H1 (cell line): ENCODE measurements around the gene ITGAV. TPM values are rescaled to one million over a fixed set of nuclear protein-coding genes. Genes with fewer than 3 reads are reported as not detected.

Experiments
- CTCF ChIA-PET: fragments of 300-600 bp; sonication (Branson Sonifier 250); formaldehyde crosslinking; loops from one replicate; lab custom pipeline; 2021; ENCODE audit not compliant: partially characterized antibody; lab: Charles Lee
- POLR2A ChIA-PET: fragments of 300-600 bp; sonication (Branson Sonifier 250); formaldehyde crosslinking; loops from one replicate; lab custom pipeline; 2021; ENCODE audit warnings: inconsistent platforms; ENCODE audit not compliant: partially characterized antibody; lab: Charles Lee
- DNase-seq, 2 experiments: peaks; one replicate each; pipeline versions ENCODE4 v3.0.0 to v3.0.0-alpha.2; 2010 to 2022; ENCODE audit warnings: low spot score in 2 of 2, low read depth in 1 of 2, mixed read lengths in 1 of 2
- FAIRE-seq: peaks from 2 replicates; lab custom pipeline; 2011; peaks lifted over from hg19 to GRCh38; lab: Jason Lieb, UNC
- H2AFZ ChIP-seq: 2 replicates; pipeline ENCODE4 v1.8.1; 2012; ENCODE audit warnings: low read length, inconsistent platforms
- H2AK5ac ChIP-seq: 2 replicates; pipeline ENCODE4 v1.6.1; 2013; ENCODE audit warnings: low read depth, low read length
- H2BK120ac ChIP-seq: replicated peaks from 2 replicates; pipeline ENCODE3; 2013; ENCODE audit warnings: low read depth, low read length, inconsistent platforms
- H2BK12ac ChIP-seq: 2 replicates; pipeline ENCODE4 v1.6.1; 2013; ENCODE audit warnings: low read depth, low read length
- H2BK15ac ChIP-seq: 2 replicates; pipeline ENCODE4 v1.6.1; 2013; ENCODE audit warnings: low read length
- H2BK20ac ChIP-seq: 2 replicates; pipeline ENCODE4 v1.6.1; 2013; ENCODE audit warnings: low read length
- H2BK5ac ChIP-seq: 2 replicates; pipeline ENCODE4 v1.6.1; 2013; ENCODE audit warnings: low read depth, low read length
- H3K14ac ChIP-seq: 2 replicates; pipeline ENCODE4 v1.6.1; 2013; ENCODE audit warnings: inconsistent platforms; ENCODE audit not compliant: insufficient read length
- H3K18ac ChIP-seq: 2 replicates; pipeline ENCODE4 v1.6.1; 2013; ENCODE audit warnings: low read length; ENCODE audit errors: extremely low read depth
- H3K23ac ChIP-seq: 2 replicates; pipeline ENCODE4 v1.6.1; 2013; ENCODE audit warnings: inconsistent platforms; ENCODE audit not compliant: insufficient read length
- H3K23me2 ChIP-seq: 2 replicates; pipeline ENCODE4 v1.6.1; 2013; ENCODE audit warnings: low read depth, low read length
- H3K27ac ChIP-seq: 2 replicates; pipeline ENCODE4 v1.6.1; 2011; ENCODE audit warnings: low read depth, low read length, inconsistent platforms
- H3K27me3 ChIP-seq, 4 experiments: replicated peaks in 1 of 4; 1 replicate in 1 of 4; 2 replicates in 3 of 4; pipeline versions ENCODE4 v1.6.1 to v1.8.1; 2011 to 2013; ENCODE audit warnings: low read length in 3 of 4, mild to moderate bottlenecking in 3 of 4, inconsistent platforms in 2 of 4, mixed read lengths in 2 of 4, moderate library complexity in 1 of 4; ENCODE audit not compliant: control insufficient read depth in 3 of 4, insufficient read depth in 3 of 4; ENCODE audit errors: extremely low read depth in 1 of 4
- H3K36me3 ChIP-seq, 4 experiments: 2 replicates each; pipeline versions ENCODE4 v1.6.1 to v1.8.1; 2011 to 2013; ENCODE audit warnings: mild to moderate bottlenecking in 4 of 4, low read length in 3 of 4, moderate library complexity in 2 of 4, control low read depth in 1 of 4, inconsistent platforms in 1 of 4; ENCODE audit not compliant: insufficient read depth in 4 of 4, control insufficient read depth in 2 of 4
- H3K4ac ChIP-seq: replicated peaks from 2 replicates; pipeline ENCODE3; 2013; ENCODE audit warnings: low read length, low read depth, mixed read lengths, inconsistent platforms; ENCODE audit not compliant: insufficient read length
- H3K4me1 ChIP-seq, 4 experiments: replicated peaks in 1 of 4; 1 replicate in 1 of 4; 2 replicates in 3 of 4; pipeline versions ENCODE4 v1.6.1 to v1.8.1; 2011 to 2013; ENCODE audit warnings: low read length in 3 of 4, inconsistent platforms in 2 of 4, mixed read lengths in 1 of 4; ENCODE audit not compliant: insufficient read depth in 4 of 4, control insufficient read depth in 3 of 4
- H3K4me2 ChIP-seq, 2 experiments: 2 replicates each; pipeline versions ENCODE4 v1.6.1 to v1.8.1; 2011 to 2013; ENCODE audit warnings: low read depth in 2 of 2, low read length in 2 of 2, control low read depth in 1 of 2, inconsistent platforms in 1 of 2, mild to moderate bottlenecking in 1 of 2; ENCODE audit not compliant: insufficient read depth in 1 of 2
- H3K4me3 ChIP-seq, 4 experiments: fragments of 200-600, 300-600 bp in 1 of 4; sonication (generic), shearing (Covaris generic), sonication (Bioruptor Twin) in 1 of 4; 2 replicates each; pipeline versions ENCODE4 v1.5.1 to v1.8.1; 2011 to 2016; ENCODE audit warnings: low read length in 4 of 4, low read depth in 3 of 4, control low read depth in 2 of 4, inconsistent platforms in 2 of 4, mild to moderate bottlenecking in 2 of 4, mixed read lengths in 1 of 4, moderate library complexity in 1 of 4; ENCODE audit not compliant: insufficient read depth in 2 of 4; ENCODE audit errors: extremely low read depth in 1 of 4
- H3K56ac ChIP-seq: replicated peaks from 2 replicates; pipeline ENCODE3; 2013; ENCODE audit warnings: low read depth, mild to moderate bottlenecking, mixed read lengths, low read length, inconsistent platforms; ENCODE audit not compliant: insufficient read length
- H3K79me1 ChIP-seq: 2 replicates; pipeline ENCODE4 v1.6.1; 2013; ENCODE audit warnings: low read depth, low read length, control low read depth
- H3K79me2 ChIP-seq, 2 experiments: 2 replicates each; pipeline versions ENCODE4 v1.6.1 to v1.8.1; 2012 to 2013; ENCODE audit warnings: low read length in 2 of 2, mild to moderate bottlenecking in 2 of 2, inconsistent platforms in 1 of 2; ENCODE audit not compliant: insufficient read depth in 2 of 2, control insufficient read depth in 1 of 2
- H3K9ac ChIP-seq, 4 experiments: replicated peaks in 1 of 4; 1 replicate in 1 of 4; 2 replicates in 3 of 4; pipeline versions ENCODE4 v1.6.1 to v1.8.1; 2011 to 2013; ENCODE audit warnings: low read depth in 3 of 4, low read length in 3 of 4, control low read depth in 2 of 4, mild to moderate bottlenecking in 2 of 4, moderate library complexity in 2 of 4, inconsistent platforms in 1 of 4; ENCODE audit errors: extremely low read depth in 1 of 4
- H3K9me3 ChIP-seq, 2 experiments: 2 replicates each; pipeline versions ENCODE4 v1.6.1 to v1.8.1; 2012 to 2013; ENCODE audit warnings: mild to moderate bottlenecking in 2 of 2, moderate library complexity in 2 of 2, control low read depth in 1 of 2, inconsistent platforms in 1 of 2, low read depth in 1 of 2, low read length in 1 of 2, mixed read lengths in 1 of 2; ENCODE audit not compliant: insufficient read depth in 2 of 2
- H4K20me1 ChIP-seq, 2 experiments: replicated peaks in 1 of 2; 2 replicates each; pipeline versions ENCODE3 to v1.8.1; 2011 to 2013; ENCODE audit warnings: inconsistent platforms in 2 of 2, low read length in 2 of 2, mild to moderate bottlenecking in 1 of 2; ENCODE audit not compliant: insufficient read depth in 2 of 2, control insufficient read depth in 1 of 2
- H4K5ac ChIP-seq: 2 replicates; pipeline ENCODE4 v1.6.1; 2013; ENCODE audit warnings: low read length, low read depth, mixed read lengths, inconsistent platforms; ENCODE audit not compliant: insufficient read length
- H4K8ac ChIP-seq: 2 replicates; pipeline ENCODE4 v1.8.0; 2013; ENCODE audit warnings: mild to moderate bottlenecking, moderate library complexity, low read length, inconsistent platforms; ENCODE audit not compliant: insufficient read depth; ENCODE audit errors: extremely low read depth
- H4K91ac ChIP-seq: replicated peaks from 2 replicates; pipeline ENCODE3; 2013; ENCODE audit warnings: low read length, mixed read lengths, inconsistent platforms; ENCODE audit not compliant: insufficient read length
- CBX8 ChIP-seq: fragments of 300-800, 300-1000 bp; sonication (generic); IDR thresholded peaks from 2 replicates; pipeline ENCODE4 v1.7.1; 2016; ENCODE audit warnings: low read depth, low read length, borderline replicate concordance
- FOSL1 ChIP-seq: IDR thresholded peaks from 2 replicates; pipeline ENCODE4 v1.6.1; 2011; ENCODE audit warnings: mild to moderate bottlenecking, low read depth, low read length, moderate library complexity; ENCODE audit not compliant: insufficient read depth
- GTF2F1 ChIP-seq: IDR thresholded peaks from 2 replicates; pipeline ENCODE4 v1.6.1; 2012; ENCODE audit warnings: low read depth, low read length, improper control_type of control experiment, borderline replicate concordance
- MAFK ChIP-seq: IDR thresholded peaks from 2 replicates; pipeline ENCODE4 v1.6.1; 2012; ENCODE audit warnings: low read depth, mild to moderate bottlenecking, improper control_type of control experiment, low read length
- NANOG ChIP-seq: IDR thresholded peaks from 2 replicates; pipeline ENCODE4 v1.6.1; 2011; ENCODE audit warnings: low read length, low read depth, mild to moderate bottlenecking, inconsistent platforms; ENCODE audit not compliant: insufficient read depth, poor library complexity, severe bottlenecking
- TCF12 ChIP-seq: IDR thresholded peaks from 2 replicates; pipeline ENCODE4 v1.6.1; 2011; ENCODE audit warnings: low read depth, mild to moderate bottlenecking, low read length
- WGBS, 2 experiments: shearing (Covaris generic) in 1 of 2; methylation state at CpG; one replicate each; pipeline versions ENCODE4 v1.1.6 to v1.1.7; 2013 to 2015; ENCODE audit warnings: low lambda C conversion rate in 2 of 2, mixed read lengths in 2 of 2, inconsistent platforms in 1 of 2, low coverage in 1 of 2, missing lambda C conversion rate in 1 of 2; ENCODE audit not compliant: insufficient replicate concordance in 2 of 2, insufficient coverage in 1 of 2, insufficient read length in 1 of 2; ENCODE audit errors: extremely low coverage in 1 of 2, missing lambda C conversion rate in 1 of 2; 5-methylcytosine and 5-hydroxymethylcytosine counted together
- polyA plus RNA-seq, 7 experiments: library from polyadenylated mRNA; depleted of rRNA in 3 of 7; stranded (reverse) in 5 of 7; unstranded in 2 of 7; fragments of >200 nt in 5 of 7; fragments of 200-250 nt in 2 of 7; gene quantifications; 1 replicate in 5 of 7; 2 replicates in 1 of 7; 4 replicates in 1 of 7; pipeline versions ENCODE4 v1.2.1 to v1.2.3, GENCODE V29; 2011 to 2013; ENCODE audit warnings: missing spikeins in 2 of 7, mixed read lengths in 2 of 7
- total RNA-seq: library from RNA; stranded (reverse); fragmentation: NEBNext Ultra II Directional; extraction: Animal tissue kit (Norgen Biotek cat#: 25700); gene quantifications from 2 replicates; pipeline ENCODE4 v1.2.1, GENCODE V29; 2021
- TF ChIP-seq, protein P1 (sequence below): IDR thresholded peaks from 2 replicates; pipeline ENCODE4 v1.6.1; 2012; ENCODE audit warnings: inconsistent platforms
- TF ChIP-seq, protein P2 (sequence below), 3 experiments: IDR thresholded peaks; 1 replicate in 2 of 3; 2 replicates in 1 of 3; pipeline versions ENCODE4 v1.5.1 to v1.6.1; 2011; ENCODE audit warnings: low read length in 3 of 3, mild to moderate bottlenecking in 3 of 3, inconsistent platforms in 2 of 3, low read depth in 1 of 3, moderate library complexity in 1 of 3; ENCODE audit not compliant: insufficient read depth in 1 of 3; ENCODE audit errors: control extremely low read depth in 1 of 3

ITGAV gene
- total and polyA plus RNA-seq, 2 of the 8 experiments (the other 6 are each of a cell fraction or from before 2014, with no cell fraction given): 11.7 to 42.4 TPM

DNA sequence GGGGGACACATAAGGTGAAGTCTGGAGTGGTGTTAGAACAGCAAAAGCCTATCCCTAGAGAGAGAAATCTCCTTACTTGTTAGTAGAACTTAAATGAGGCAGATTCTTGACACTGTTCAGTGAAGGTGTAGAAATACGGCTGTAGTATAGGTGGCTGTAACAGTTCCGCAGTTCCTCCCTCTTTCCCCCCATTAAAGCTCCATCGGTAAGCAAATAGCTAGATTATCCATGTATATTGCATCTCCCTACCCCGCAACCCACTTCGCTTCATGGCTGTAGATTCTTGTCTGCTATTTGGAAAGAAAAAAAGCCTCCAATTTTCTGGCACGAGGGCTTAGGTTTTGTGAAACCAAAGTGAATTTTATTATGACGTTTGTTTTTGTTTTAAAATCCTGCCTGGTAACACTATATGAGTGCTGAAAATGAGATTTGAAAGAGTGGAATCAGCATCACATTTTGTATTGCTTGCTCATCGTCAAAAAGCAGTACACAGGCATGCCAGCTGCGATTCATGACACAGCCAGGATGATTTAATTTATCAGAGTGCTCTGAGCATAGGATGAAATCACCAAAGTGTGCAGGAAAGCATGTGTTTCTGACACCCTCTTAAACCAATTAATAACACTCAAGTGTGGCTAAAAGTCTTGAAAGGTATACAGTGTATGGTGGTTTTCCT, 105.4 kb downstream of the ITGAV start:
- Histone ChIP-seq H3K79me1 (no peaks in the 10 kb centered on the region), H2BK20ac (no peak overlapping the region), H3K9ac (peak overlapping the region in 2 of 4 experiments; percentile 27 to 37; a peak in 2 of 7 replicates), H3K4ac (no peak overlapping the region), H4K91ac (no peak overlapping the region), H4K5ac (no peak overlapping the region), H3K36me3 (no peaks in the 10 kb centered on the region), H3K79me2 (peaks cover 0 to 41% of the 10 kb centered on the region in 2 experiments; a peak in 3 of 4 replicates), H3K4me3 (peak overlapping the region; percentile 32 to 86 (median 84); a peak in 7 of 8 replicates), H3K23ac (no peak overlapping the region), H2AFZ (peak overlapping the region; percentile 4; the same call in 1 of the 2 replicates), H3K23me2 (peaks cover 7% of the 10 kb centered on the region; the same call in 1 of the 2 replicates), H4K20me1 (no peaks in the 10 kb centered on the region), H3K18ac (no peak overlapping the region), H2BK5ac (no peak overlapping the region), H4K8ac (no peak overlapping the region), H3K14ac (no peak overlapping the region), H3K9me3 (no peaks in the 10 kb centered on the region), H2BK120ac (no peak overlapping the region), H2BK15ac (no peak overlapping the region), H3K4me2 (peak overlapping the region; percentile 78 to 83), H2AK5ac (no peak overlapping the region), H3K56ac (no peak overlapping the region), H3K27me3 (no peaks in the 10 kb centered on the region), H3K27ac (no peak overlapping the region), H3K4me1 (peaks cover 0 to 3% (median 1%) of the 10 kb centered on the region in 4 experiments; a peak in 3 of 7 replicates), H2BK12ac (no peak overlapping the region)
- CTCF ChIA-PET: interaction anchor here (0.6 to 6.0 kb wide), 3 partner anchors 10 to 85 kb away, joined by 3 to 31 read pairs (median 3); no protein-coding TSS in a partner anchor
- DNase-seq: no peak
- WGBS, 2 experiments: 45% methylated on average over 9 of the region's 9 CpGs; no CpG with 5 or more reads in 1 of the 2 experiments
- FAIRE-seq: peak; percentile 7
- POLR2A ChIA-PET: interaction anchor here (0.6 to 2.7 kb wide), 9 partner anchors 8 to 210 kb away, joined by 3 to 7 read pairs (median 6); partner anchors contain the start of gene ZC3H15
- TF ChIP-seq TCF12 (no peak), MAFK (no peak), CBX8 (no peak), FOSL1 (no peak), NANOG (no peak), GTF2F1 (no peak)
- TF ChIP-seq, protein P1, sequence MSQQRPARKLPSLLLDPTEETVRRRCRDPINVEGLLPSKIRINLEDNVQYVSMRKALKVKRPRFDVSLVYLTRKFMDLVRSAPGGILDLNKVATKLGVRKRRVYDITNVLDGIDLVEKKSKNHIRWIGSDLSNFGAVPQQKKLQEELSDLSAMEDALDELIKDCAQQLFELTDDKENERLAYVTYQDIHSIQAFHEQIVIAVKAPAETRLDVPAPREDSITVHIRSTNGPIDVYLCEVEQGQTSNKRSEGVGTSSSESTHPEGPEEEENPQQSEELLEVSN: no peak
- TF ChIP-seq, protein P2, sequence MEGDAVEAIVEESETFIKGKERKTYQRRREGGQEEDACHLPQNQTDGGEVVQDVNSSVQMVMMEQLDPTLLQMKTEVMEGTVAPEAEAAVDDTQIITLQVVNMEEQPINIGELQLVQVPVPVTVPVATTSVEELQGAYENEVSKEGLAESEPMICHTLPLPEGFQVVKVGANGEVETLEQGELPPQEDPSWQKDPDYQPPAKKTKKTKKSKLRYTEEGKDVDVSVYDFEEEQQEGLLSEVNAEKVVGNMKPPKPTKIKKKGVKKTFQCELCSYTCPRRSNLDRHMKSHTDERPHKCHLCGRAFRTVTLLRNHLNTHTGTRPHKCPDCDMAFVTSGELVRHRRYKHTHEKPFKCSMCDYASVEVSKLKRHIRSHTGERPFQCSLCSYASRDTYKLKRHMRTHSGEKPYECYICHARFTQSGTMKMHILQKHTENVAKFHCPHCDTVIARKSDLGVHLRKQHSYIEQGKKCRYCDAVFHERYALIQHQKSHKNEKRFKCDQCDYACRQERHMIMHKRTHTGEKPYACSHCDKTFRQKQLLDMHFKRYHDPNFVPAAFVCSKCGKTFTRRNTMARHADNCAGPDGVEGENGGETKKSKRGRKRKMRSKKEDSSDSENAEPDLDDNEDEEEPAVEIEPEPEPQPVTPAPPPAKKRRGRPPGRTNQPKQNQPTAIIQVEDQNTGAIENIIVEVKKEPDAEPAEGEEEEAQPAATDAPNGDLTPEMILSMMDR (IDR thresholded peaks at IDR 0.05; ENCODE audit: control extremely low read depth in 1 of 3, insufficient read depth in 1 of 3, low read depth in 1 of 3, low read length in 3 of 3): no peak
